Measurements from ENCODE around the gene CHST9.

Gene CHST9

GRCh38 chr18:27185897-27186296 lies 789 bp upstream of the CHST9 start:
- no peak overlapping the region for H3K27ac ChIP-seq (ENCODE audit: low read depth, low read length)
- no peaks in the 10 kb centered on the region for H3F3A ChIP-seq (ENCODE audit: control insufficient read depth, insufficient read depth)
- H4K20me1 ChIP-seq (ENCODE audit: control insufficient read depth, insufficient read depth, low read depth, low read length), result no peaks in the 10 kb centered on the region
- H3K9me3 ChIP-seq (ENCODE audit: control insufficient read depth, insufficient read depth, low read length), result no peaks in the 10 kb centered on the region
- TF ChIP-seq, protein P1, sequence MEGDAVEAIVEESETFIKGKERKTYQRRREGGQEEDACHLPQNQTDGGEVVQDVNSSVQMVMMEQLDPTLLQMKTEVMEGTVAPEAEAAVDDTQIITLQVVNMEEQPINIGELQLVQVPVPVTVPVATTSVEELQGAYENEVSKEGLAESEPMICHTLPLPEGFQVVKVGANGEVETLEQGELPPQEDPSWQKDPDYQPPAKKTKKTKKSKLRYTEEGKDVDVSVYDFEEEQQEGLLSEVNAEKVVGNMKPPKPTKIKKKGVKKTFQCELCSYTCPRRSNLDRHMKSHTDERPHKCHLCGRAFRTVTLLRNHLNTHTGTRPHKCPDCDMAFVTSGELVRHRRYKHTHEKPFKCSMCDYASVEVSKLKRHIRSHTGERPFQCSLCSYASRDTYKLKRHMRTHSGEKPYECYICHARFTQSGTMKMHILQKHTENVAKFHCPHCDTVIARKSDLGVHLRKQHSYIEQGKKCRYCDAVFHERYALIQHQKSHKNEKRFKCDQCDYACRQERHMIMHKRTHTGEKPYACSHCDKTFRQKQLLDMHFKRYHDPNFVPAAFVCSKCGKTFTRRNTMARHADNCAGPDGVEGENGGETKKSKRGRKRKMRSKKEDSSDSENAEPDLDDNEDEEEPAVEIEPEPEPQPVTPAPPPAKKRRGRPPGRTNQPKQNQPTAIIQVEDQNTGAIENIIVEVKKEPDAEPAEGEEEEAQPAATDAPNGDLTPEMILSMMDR (IDR thresholded peaks at IDR 0.05; ENCODE audit: low read depth, low read length, poor library complexity, severe bottlenecking), result no peak
- TF ChIP-seq EZH2phosphoT487 (IDR thresholded peaks at IDR 0.05; ENCODE audit: borderline replicate concordance, low read length), result no peak
- no peaks in the 10 kb centered on the region for H3K36me3 ChIP-seq (ENCODE audit: control insufficient read depth, low read length)
- H3K4me1 ChIP-seq (ENCODE audit: control insufficient read depth, low read length), result no peaks in the 10 kb centered on the region
- H3K27me3 ChIP-seq (ENCODE audit: control insufficient read depth, low read length), result peaks cover 9% of the 10 kb centered on the region; the same call in 1 of the 2 replicates
- H3K79me2 ChIP-seq (ENCODE audit: control insufficient read depth, low read length), result no peaks in the 10 kb centered on the region
- no peak overlapping the region for H3K4me2 ChIP-seq (ENCODE audit: low read length)
- H3K9me2 ChIP-seq (replicated peaks; ENCODE audit: control insufficient read depth, low read length), result no peaks in the 10 kb centered on the region
- H3K4me3 ChIP-seq (ENCODE audit: low read length), result no peak overlapping the region

GRCh38 chr18:27184115-27185024 lies 738 bp downstream of the CHST9 start:
- no peak overlapping the region for H3K27ac ChIP-seq (ENCODE audit: low read depth, low read length)
- H3F3A ChIP-seq (ENCODE audit: control insufficient read depth, insufficient read depth), result no peaks in the 10 kb centered on the region
- H3K36me3 ChIP-seq (ENCODE audit: control insufficient read depth, low read length), result no peaks in the 10 kb centered on the region
- H3K27me3 ChIP-seq (ENCODE audit: control insufficient read depth, low read length), result peaks cover 9% of the 10 kb centered on the region; the same call in 1 of the 2 replicates
- no peaks in the 10 kb centered on the region for H4K20me1 ChIP-seq (ENCODE audit: control insufficient read depth, insufficient read depth, low read depth, low read length)
- TF ChIP-seq, protein P1 (IDR thresholded peaks at IDR 0.05; ENCODE audit: low read depth, low read length, poor library complexity, severe bottlenecking), result no peak
- TF ChIP-seq EZH2phosphoT487 (IDR thresholded peaks at IDR 0.05; ENCODE audit: borderline replicate concordance, low read length), result no peak
- H3K4me2 ChIP-seq (ENCODE audit: low read length), result no peak overlapping the region
- no peaks in the 10 kb centered on the region for H3K79me2 ChIP-seq (ENCODE audit: control insufficient read depth, low read length)
- no peaks in the 10 kb centered on the region for H3K9me2 ChIP-seq (replicated peaks; ENCODE audit: control insufficient read depth, low read length)
- no peaks in the 10 kb centered on the region for H3K4me1 ChIP-seq (ENCODE audit: control insufficient read depth, low read length)
- H3K9me3 ChIP-seq (ENCODE audit: control insufficient read depth, insufficient read depth, low read length), result no peaks in the 10 kb centered on the region
- H3K4me3 ChIP-seq (ENCODE audit: low read length), result no peak overlapping the region

DNA sequence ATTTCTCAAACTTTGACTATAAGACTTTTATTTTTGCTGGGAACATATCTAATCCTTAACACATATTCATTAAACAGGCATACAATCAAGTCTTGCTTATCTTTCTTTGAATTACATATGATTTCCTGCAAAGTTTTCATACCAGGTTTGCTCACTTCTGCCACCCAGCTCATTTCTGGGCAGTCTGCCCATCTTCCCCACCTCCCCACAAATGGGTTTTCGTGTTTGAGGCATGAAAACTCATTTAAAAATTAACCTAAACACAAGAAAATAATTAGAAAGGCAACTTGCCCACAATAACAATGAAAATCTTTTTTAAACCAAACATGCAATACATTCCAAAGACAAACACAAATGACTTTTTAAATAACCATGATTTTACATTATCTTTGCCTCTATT lies 3.4 kb downstream of the CHST9 start:
- Histone ChIP-seq H3F3A (ENCODE audit: control insufficient read depth, insufficient read depth) (no peaks in the 10 kb centered on the region), H4K20me1 (ENCODE audit: control insufficient read depth, insufficient read depth, low read depth, low read length) (no peaks in the 10 kb centered on the region), H3K36me3 (ENCODE audit: control insufficient read depth, low read length) (no peaks in the 10 kb centered on the region), H3K9me3 (ENCODE audit: control insufficient read depth, insufficient read depth, low read length) (no peaks in the 10 kb centered on the region), H3K4me1 (ENCODE audit: control insufficient read depth, low read length) (no peaks in the 10 kb centered on the region), H3K27me3 (ENCODE audit: control insufficient read depth, low read length) (peaks cover 4% of the 10 kb centered on the region; the same call in 1 of the 2 replicates), H3K79me2 (ENCODE audit: control insufficient read depth, low read length) (no peaks in the 10 kb centered on the region), H3K9me2 (replicated peaks; ENCODE audit: control insufficient read depth, low read length) (no peaks in the 10 kb centered on the region), H3K4me3 (ENCODE audit: low read length) (no peak overlapping the region), H3K4me2 (ENCODE audit: low read length) (no peak overlapping the region), H3K27ac (ENCODE audit: low read depth, low read length) (no peak overlapping the region)
- TF ChIP-seq, protein P1 (IDR thresholded peaks at IDR 0.05; ENCODE audit: low read depth, low read length, poor library complexity, severe bottlenecking), result no peak
- no peak for TF ChIP-seq EZH2phosphoT487 (IDR thresholded peaks at IDR 0.05; ENCODE audit: borderline replicate concordance, low read length)

Data from DOHH2 (cell line).